ENCODE measurements around the gene NKX3-2. TPM values are rescaled to one million over a fixed set of nuclear protein-coding genes. Genes with fewer than 3 reads are reported as not detected.
"Not testable (repeated sequence)": the region's sequence is repeated elsewhere in the genome, so short reads cannot be mapped to it uniquely, and the experiment has no call there.

The NKX3-2 gene
- total RNA-seq, 1 donor from 2014 or later = 6.0 TPM

DNA sequence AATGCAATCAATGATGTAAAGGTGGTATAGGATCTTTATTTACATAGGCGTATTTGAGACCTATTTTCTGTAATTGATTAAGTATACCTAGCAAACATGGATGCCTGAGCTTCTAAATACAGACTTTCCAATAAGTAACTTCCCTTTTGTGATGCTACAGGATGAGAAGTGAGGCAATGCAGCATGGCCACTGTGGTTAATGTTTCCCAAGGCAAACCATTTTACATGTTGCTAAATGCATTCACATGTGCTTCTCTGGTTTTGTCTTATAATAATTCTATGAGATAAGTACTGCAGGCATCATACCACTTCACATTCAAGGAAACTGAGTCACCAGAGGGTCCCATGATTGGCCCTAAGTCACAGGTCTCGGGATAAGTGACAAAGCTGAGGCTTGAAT is 35.7 kb upstream of the NKX3-2 start:
- no peak overlapping the region for H3K4me3 Mint-ChIP-seq
- H3K4me1 Mint-ChIP-seq (ENCODE audit: unreplicated experiment) = no peaks in the 10 kb centered on the region
- no peak overlapping the region for H3K27ac Mint-ChIP-seq
- no peaks in the 10 kb centered on the region for H3K9me3 Mint-ChIP-seq
- H3K36me3 Mint-ChIP-seq = peaks cover 10% of the 10 kb centered on the region
- TF ChIP-seq, protein P1, sequence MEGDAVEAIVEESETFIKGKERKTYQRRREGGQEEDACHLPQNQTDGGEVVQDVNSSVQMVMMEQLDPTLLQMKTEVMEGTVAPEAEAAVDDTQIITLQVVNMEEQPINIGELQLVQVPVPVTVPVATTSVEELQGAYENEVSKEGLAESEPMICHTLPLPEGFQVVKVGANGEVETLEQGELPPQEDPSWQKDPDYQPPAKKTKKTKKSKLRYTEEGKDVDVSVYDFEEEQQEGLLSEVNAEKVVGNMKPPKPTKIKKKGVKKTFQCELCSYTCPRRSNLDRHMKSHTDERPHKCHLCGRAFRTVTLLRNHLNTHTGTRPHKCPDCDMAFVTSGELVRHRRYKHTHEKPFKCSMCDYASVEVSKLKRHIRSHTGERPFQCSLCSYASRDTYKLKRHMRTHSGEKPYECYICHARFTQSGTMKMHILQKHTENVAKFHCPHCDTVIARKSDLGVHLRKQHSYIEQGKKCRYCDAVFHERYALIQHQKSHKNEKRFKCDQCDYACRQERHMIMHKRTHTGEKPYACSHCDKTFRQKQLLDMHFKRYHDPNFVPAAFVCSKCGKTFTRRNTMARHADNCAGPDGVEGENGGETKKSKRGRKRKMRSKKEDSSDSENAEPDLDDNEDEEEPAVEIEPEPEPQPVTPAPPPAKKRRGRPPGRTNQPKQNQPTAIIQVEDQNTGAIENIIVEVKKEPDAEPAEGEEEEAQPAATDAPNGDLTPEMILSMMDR (conservative IDR thresholded peaks at IDR 0.05) = no peak
- no peaks in the 10 kb centered on the region for H3K27me3 Mint-ChIP-seq
- no peak for DNase-seq (ENCODE audit: extremely low spot score, unreplicated experiment)

DNA sequence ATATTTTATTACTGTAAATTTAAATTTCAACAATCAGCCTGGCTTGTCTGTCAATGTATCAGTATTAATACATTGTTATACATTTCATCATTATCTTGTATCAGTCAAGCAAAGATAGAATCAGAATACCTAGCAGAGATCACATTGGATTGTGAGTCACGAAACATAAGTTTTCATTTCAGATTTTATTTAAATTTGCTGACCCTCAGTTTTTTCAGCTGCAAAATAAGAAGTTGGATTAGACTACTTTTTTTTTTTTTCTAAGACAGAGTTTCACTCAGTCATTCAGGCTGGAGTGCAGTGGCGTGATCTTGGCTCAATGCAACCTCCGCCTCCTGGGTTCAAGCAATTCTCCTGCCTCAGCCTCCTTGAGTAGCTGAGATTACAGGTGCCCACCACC is 33.4 kb upstream of the NKX3-2 start:
- no peaks in the 10 kb centered on the region for H3K4me1 Mint-ChIP-seq (ENCODE audit: unreplicated experiment)

DNA sequence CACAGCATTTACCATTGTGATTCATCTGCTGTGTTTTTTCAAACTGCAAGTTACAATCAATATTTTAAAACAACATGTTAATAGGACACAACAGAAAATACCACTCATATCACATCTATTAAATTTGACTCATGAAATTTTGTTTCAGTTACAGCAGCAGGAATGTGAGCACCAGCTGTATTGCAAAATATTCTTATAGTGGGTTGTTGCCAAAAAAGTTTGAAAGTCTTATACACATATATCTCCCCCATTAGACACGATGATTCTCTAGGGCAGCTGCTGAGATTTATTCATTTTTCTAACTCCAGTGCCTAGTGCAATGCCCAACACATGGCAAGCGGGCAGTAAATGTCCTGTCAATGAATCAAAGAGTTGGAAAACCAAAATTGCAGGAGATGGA is 26.6 kb upstream of the NKX3-2 start:
- TF ChIP-seq, protein P1 (conservative IDR thresholded peaks at IDR 0.05) = no peak
- H3K36me3 Mint-ChIP-seq = peaks cover 15% of the 10 kb centered on the region
- DNase-seq (ENCODE audit: extremely low spot score, unreplicated experiment) = no peak

More for the DNA sequence above, 33.4 kb upstream of the NKX3-2 start:
- TF ChIP-seq, protein P1 (conservative IDR thresholded peaks at IDR 0.05) = no peak
- Mint-ChIP-seq H3K36me3 (peaks cover 11% of the 10 kb centered on the region), H3K27me3 (no peaks in the 10 kb centered on the region), H3K4me3 (no peak overlapping the region), H3K9me3 (no peaks in the 10 kb centered on the region), H3K27ac (no peak overlapping the region)
- no peak for DNase-seq (ENCODE audit: extremely low spot score, unreplicated experiment)

DNA sequence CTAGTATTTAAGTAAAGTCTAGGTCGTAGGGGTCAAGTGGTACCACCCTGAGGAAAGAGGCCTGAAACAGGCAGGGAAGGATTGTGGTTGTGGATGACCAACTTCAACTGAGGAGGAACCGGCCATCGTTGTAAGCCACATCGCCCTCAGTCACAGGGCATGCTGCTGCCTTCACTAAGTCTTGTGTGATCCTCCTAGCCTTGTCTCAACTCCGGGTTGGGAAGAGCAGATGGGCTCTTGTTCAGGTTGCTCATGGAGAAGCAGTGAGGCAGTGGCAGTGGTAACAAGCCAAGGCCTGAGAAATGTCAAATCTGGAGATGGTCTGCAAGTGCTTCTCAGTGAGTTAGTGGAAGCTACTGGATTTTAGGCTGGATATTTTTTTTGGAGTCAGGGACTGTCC is 22.8 kb upstream of the NKX3-2 start:
- no peak for DNase-seq (ENCODE audit: extremely low spot score, unreplicated experiment)
- Mint-ChIP-seq H3K27ac (no peak overlapping the region), H3K36me3 (peaks cover 11% of the 10 kb centered on the region), H3K4me3 (no peak overlapping the region), H3K9me3 (no peaks in the 10 kb centered on the region), H3K4me1 (ENCODE audit: unreplicated experiment) (no peaks in the 10 kb centered on the region), H3K27me3 (no peaks in the 10 kb centered on the region)
- TF ChIP-seq, protein P1 (conservative IDR thresholded peaks at IDR 0.05) = no peak

More for the DNA sequence above, 26.6 kb upstream of the NKX3-2 start:
- H3K4me3 Mint-ChIP-seq = no peak overlapping the region
- H3K27ac Mint-ChIP-seq = no peak overlapping the region
- H3K27me3 Mint-ChIP-seq = no peaks in the 10 kb centered on the region
- no peaks in the 10 kb centered on the region for H3K9me3 Mint-ChIP-seq
- H3K4me1 Mint-ChIP-seq (ENCODE audit: unreplicated experiment) = no peaks in the 10 kb centered on the region

DNA sequence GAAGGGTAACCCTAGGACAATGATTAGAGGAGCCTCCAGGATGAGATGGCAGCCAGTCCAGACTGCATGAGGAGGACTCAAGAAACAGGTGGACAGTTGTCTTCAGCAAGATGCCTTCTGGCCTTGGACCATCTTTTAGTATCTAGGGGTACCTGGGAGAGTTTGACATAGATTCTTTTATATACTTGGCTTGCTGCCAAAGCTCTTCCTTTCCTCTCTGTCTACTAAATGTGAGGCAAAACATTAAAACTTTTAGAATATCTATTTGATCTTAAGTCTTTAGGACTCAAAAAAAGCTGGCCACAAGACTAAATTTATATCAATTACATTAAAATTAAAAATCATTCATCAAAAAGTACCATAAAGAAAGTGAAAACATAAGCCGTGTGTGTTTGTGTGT is 18.6 kb upstream of the NKX3-2 start:
- Mint-ChIP-seq H3K4me1 (ENCODE audit: unreplicated experiment) (no peaks in the 10 kb centered on the region), H3K9me3 (no peaks in the 10 kb centered on the region), H3K27me3 (no peaks in the 10 kb centered on the region), H3K4me3 (no peak overlapping the region), H3K36me3 (no peaks in the 10 kb centered on the region), H3K27ac (no peak overlapping the region)
- TF ChIP-seq, protein P1 (conservative IDR thresholded peaks at IDR 0.05) = no peak
- no peak for DNase-seq (ENCODE audit: extremely low spot score, unreplicated experiment)

DNA sequence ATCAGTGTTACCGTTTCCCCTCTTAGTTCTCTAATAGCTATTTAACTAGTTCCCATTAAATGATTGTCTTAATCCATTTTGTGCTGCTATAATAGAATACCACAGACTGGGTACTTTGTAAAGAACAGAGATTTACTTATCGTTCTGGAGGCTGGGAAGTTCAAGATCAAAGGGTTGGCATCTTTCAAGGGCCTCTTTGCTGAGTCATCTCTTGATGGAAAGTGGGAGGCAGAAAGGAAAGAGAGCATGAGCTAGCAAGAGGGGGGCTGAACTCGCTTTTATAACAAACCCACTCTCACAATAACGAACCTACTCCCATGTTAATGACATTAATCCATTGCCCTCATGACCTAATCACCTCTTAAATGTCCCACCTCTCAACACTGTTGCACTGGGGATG is 17.4 kb upstream of the NKX3-2 start:
- H3K27me3 Mint-ChIP-seq = peaks cover 6% of the 10 kb centered on the region
- H3K27ac Mint-ChIP-seq = no peak overlapping the region
- TF ChIP-seq, protein P1 (conservative IDR thresholded peaks at IDR 0.05) = no peak
- no peaks in the 10 kb centered on the region for H3K4me1 Mint-ChIP-seq (ENCODE audit: unreplicated experiment)
- DNase-seq (ENCODE audit: extremely low spot score, unreplicated experiment) = no peak
- H3K9me3 Mint-ChIP-seq = no peaks in the 10 kb centered on the region
- no peaks in the 10 kb centered on the region for H3K36me3 Mint-ChIP-seq
- H3K4me3 Mint-ChIP-seq = no peak overlapping the region

DNA sequence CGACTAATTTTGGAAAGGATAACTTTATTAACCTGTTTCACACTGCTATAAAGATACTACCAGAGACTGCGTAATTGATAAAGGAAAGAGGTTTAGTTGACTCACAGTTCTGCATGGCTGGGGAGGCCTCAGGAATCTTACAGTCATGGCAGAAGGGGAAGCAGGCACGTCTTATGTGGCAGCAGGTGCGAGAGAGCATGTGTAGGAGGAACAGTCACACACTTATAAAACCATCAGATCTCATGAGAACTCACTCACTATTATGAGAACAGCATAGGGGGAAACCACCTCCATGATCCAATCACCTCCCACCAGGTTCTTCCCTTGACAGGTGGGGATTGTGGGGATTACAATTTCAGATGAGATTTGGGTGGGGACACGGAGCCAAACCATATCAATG is 15.8 kb upstream of the NKX3-2 start:
- not testable (repeated sequence) for H3K36me3 Mint-ChIP-seq; DNase-seq (ENCODE audit: extremely low spot score, unreplicated experiment); H3K4me3 Mint-ChIP-seq; H3K9me3 Mint-ChIP-seq; H3K27me3 Mint-ChIP-seq; H3K4me1 Mint-ChIP-seq (ENCODE audit: unreplicated experiment); H3K27ac Mint-ChIP-seq
